Measurements from ENCODE around the gene MMP15. TPM values are rescaled to one million over a fixed set of nuclear protein-coding genes. Genes with fewer than 3 reads are reported as not detected.

Gene MMP15
- total RNA-seq, 1 experiment from 2014 or later: 27.0 TPM

GRCh38 chr16:57981636-57982035 lies 43.9 kb upstream of the MMP15 start:
- BruUV-seq (replicated peaks): no TSS peak
- ChIA-PET CTCF (no interaction called here), POLR2A (no interaction called here)
- no peak for DNase-seq
- Mint-ChIP-seq H3K4me1 (ENCODE audit: low read depth, unreplicated experiment) (peaks cover 21% of the 10 kb centered on the region), H3K9me3 (ENCODE audit: unreplicated experiment) (no peaks in the 10 kb centered on the region), H3K27ac (ENCODE audit: unreplicated experiment) (no peak overlapping the region), H3K27me3 (ENCODE audit: insufficient read depth, unreplicated experiment) (no peaks in the 10 kb centered on the region), H3K36me3 (ENCODE audit: insufficient read depth, unreplicated experiment) (no peaks in the 10 kb centered on the region), H3K4me3 (ENCODE audit: unreplicated experiment) (no peak overlapping the region)
- TF ChIP-seq, protein P1, sequence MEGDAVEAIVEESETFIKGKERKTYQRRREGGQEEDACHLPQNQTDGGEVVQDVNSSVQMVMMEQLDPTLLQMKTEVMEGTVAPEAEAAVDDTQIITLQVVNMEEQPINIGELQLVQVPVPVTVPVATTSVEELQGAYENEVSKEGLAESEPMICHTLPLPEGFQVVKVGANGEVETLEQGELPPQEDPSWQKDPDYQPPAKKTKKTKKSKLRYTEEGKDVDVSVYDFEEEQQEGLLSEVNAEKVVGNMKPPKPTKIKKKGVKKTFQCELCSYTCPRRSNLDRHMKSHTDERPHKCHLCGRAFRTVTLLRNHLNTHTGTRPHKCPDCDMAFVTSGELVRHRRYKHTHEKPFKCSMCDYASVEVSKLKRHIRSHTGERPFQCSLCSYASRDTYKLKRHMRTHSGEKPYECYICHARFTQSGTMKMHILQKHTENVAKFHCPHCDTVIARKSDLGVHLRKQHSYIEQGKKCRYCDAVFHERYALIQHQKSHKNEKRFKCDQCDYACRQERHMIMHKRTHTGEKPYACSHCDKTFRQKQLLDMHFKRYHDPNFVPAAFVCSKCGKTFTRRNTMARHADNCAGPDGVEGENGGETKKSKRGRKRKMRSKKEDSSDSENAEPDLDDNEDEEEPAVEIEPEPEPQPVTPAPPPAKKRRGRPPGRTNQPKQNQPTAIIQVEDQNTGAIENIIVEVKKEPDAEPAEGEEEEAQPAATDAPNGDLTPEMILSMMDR (IDR thresholded peaks at IDR 0.05; ENCODE audit: insufficient read depth in 1 of 2, low read depth in 1 of 2, low read length in 1 of 2, severe bottlenecking in 1 of 2, unreplicated experiment in 1 of 2): no peak
- Histone ChIP-seq H3K4me1 (peaks cover 23% of the 10 kb centered on the region), H3K9me3 (no peaks in the 10 kb centered on the region), H3K36me3 (ENCODE audit: control insufficient read depth, insufficient read depth, low read length) (no peaks in the 10 kb centered on the region), H3K4me3 (ENCODE audit: low read depth, low read length) (no peak overlapping the region), H3K27me3 (replicated peaks; ENCODE audit: control insufficient read depth, insufficient read depth, low read length) (no peaks in the 10 kb centered on the region)
- intact Hi-C loops (cut with micrococcal nuclease; ENCODE audit: unreplicated experiment): no loop called here

DNA sequence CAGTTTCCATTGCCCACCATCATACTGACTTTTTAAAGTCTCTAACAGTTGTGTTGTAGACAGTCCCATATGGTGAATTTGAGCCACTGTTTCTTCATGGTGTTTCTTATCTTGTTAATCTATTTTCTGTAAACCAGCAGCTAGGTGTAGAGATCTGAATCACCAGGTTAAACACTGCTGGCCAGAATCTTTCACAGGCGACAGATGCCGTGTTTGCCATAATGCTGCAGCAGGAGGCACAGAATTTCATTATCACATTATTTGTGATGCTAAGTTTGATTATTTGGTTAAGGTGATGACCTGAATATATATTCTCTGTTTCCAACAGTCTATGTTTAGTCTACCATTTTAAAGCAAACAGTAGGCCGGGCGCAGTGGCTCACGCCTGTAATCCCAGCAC lies 43.2 kb upstream of the MMP15 start:
- Histone ChIP-seq H3K4me1 (peaks cover 31% of the 10 kb centered on the region), H3K9me3 (no peaks in the 10 kb centered on the region), H3K27me3 (replicated peaks; ENCODE audit: control insufficient read depth, insufficient read depth, low read length) (no peaks in the 10 kb centered on the region), H3K36me3 (ENCODE audit: control insufficient read depth, insufficient read depth, low read length) (no peaks in the 10 kb centered on the region), H3K4me3 (ENCODE audit: low read depth, low read length) (no peak overlapping the region)
- Mint-ChIP-seq H3K27ac (ENCODE audit: unreplicated experiment) (no peak overlapping the region), H3K27me3 (ENCODE audit: insufficient read depth, unreplicated experiment) (no peaks in the 10 kb centered on the region), H3K9me3 (ENCODE audit: unreplicated experiment) (no peaks in the 10 kb centered on the region), H3K36me3 (ENCODE audit: insufficient read depth, unreplicated experiment) (no peaks in the 10 kb centered on the region), H3K4me1 (ENCODE audit: low read depth, unreplicated experiment) (peaks cover 21% of the 10 kb centered on the region), H3K4me3 (ENCODE audit: unreplicated experiment) (no peak overlapping the region)
- TF ChIP-seq, protein P1 (IDR thresholded peaks at IDR 0.05; ENCODE audit: insufficient read depth in 1 of 2, low read depth in 1 of 2, low read length in 1 of 2, severe bottlenecking in 1 of 2, unreplicated experiment in 1 of 2): no peak
- intact Hi-C loops (cut with micrococcal nuclease; ENCODE audit: unreplicated experiment): no loop called here
- CTCF ChIA-PET: no interaction called here
- POLR2A ChIA-PET: no interaction called here
- no TSS peak for BruUV-seq (replicated peaks)
- DNase-seq: no peak

DNA sequence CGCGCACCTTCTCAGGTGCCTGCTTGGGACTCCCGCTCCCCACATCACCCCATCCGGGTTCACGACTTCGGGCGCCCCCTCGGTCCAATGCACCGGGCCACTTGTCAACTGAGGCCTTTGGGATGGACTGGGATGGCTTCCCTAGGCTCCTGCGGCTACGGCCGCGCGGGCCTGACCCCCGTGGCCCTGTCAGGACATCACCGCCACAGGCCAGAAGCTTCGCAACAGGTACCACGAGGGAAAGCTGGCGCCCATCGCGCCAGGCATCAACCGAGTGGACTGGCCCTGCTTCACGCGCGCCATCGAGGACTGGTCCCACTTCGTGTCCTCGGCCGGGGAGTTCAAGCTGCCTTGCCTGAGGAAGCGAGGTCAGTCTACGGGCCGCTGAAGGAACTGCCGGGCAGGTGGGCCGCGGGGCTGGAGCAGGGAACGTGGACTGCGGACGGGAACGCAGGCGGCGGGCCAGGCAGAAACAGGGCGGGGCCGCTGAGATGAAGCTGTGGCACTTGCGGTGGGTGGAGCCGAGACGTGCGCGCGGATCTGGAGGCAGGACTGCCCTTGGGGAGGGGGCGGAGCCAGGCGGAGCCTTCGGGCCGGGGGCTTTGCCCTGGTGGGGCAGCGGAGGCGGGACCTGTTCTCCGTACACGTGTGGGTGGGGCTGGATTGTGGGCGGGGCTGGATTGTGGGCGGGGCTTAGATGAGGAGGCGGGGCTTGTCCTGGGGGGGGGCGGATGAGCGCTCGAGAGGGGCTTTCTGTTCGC lies 40.9 kb upstream of the MMP15 start:
- Mint-ChIP-seq H3K4me1 (ENCODE audit: low read depth, unreplicated experiment) (peaks cover 9% of the 10 kb centered on the region), H3K9me3 (ENCODE audit: unreplicated experiment) (no peaks in the 10 kb centered on the region), H3K27ac (ENCODE audit: unreplicated experiment) (no peak overlapping the region), H3K27me3 (ENCODE audit: insufficient read depth, unreplicated experiment) (no peaks in the 10 kb centered on the region), H3K36me3 (ENCODE audit: insufficient read depth, unreplicated experiment) (no peaks in the 10 kb centered on the region), H3K4me3 (ENCODE audit: unreplicated experiment) (no peak overlapping the region)
- CTCF ChIA-PET: no interaction called here
- Histone ChIP-seq H3K27me3 (replicated peaks; ENCODE audit: control insufficient read depth, insufficient read depth, low read length) (no peaks in the 10 kb centered on the region), H3K4me3 (ENCODE audit: low read depth, low read length) (no peak overlapping the region), H3K36me3 (ENCODE audit: control insufficient read depth, insufficient read depth, low read length) (no peaks in the 10 kb centered on the region), H3K9me3 (no peaks in the 10 kb centered on the region), H3K4me1 (peaks cover 22% of the 10 kb centered on the region)
- no TSS peak for BruUV-seq (replicated peaks)
- intact Hi-C loops (cut with micrococcal nuclease; ENCODE audit: unreplicated experiment): loop anchor here (5.0 kb wide), 1 partner anchor 187 kb away; no protein-coding TSS in a partner anchor
- POLR2A ChIA-PET: no interaction called here
- TF ChIP-seq, protein P1 (IDR thresholded peaks at IDR 0.05; ENCODE audit: insufficient read depth in 1 of 2, low read depth in 1 of 2, low read length in 1 of 2, severe bottlenecking in 1 of 2, unreplicated experiment in 1 of 2): no peak
- peak in 1 of 2 experiments; percentile 42 for DNase-seq

All from Caco-2 (cell line).